Measurements from ENCODE around the gene RNASE11.

DNA sequence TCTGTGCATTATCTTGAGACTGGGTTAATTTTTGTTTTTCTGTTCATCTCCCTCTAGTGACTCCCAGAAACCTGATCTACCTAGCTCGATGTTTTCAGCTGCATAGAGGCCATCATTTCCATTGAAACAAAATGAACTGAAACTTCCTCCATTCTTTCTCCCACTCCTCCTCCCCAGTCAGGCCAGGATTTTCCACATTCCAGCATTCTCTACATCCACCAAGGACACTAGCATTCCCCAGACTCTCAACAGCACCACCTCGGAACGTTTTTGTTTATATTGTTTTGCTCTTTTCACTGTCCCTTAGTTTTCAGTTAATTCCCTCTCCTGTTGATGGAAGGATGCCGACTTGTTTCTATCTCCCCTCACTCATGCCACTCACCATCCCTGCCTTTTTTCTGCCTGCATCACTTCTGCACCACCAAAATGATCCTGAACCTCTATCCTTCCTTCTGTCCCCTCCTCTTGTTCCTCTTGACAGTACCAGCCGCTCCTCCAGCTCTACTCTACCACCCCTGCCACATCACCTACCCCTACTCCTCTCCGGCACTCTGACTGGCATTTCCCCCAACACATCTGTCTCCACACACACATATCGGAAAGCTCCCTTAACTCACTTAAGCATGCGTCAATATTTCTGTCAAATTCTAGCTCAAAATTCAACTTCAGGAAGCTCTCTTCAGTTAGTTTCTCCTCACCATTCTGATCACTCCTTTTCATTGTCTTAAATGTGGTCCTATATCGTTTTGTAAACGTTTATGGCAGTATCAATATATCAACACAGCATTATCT lies 40.5 kb upstream of the RNASE11 start:
- TF ChIP-seq, protein P1, sequence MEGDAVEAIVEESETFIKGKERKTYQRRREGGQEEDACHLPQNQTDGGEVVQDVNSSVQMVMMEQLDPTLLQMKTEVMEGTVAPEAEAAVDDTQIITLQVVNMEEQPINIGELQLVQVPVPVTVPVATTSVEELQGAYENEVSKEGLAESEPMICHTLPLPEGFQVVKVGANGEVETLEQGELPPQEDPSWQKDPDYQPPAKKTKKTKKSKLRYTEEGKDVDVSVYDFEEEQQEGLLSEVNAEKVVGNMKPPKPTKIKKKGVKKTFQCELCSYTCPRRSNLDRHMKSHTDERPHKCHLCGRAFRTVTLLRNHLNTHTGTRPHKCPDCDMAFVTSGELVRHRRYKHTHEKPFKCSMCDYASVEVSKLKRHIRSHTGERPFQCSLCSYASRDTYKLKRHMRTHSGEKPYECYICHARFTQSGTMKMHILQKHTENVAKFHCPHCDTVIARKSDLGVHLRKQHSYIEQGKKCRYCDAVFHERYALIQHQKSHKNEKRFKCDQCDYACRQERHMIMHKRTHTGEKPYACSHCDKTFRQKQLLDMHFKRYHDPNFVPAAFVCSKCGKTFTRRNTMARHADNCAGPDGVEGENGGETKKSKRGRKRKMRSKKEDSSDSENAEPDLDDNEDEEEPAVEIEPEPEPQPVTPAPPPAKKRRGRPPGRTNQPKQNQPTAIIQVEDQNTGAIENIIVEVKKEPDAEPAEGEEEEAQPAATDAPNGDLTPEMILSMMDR (IDR thresholded peaks at IDR 0.05; ENCODE audit: insufficient read depth, low read length) = no peak
- no peak for TF ChIP-seq POLR2AphosphoS5 (IDR thresholded peaks at IDR 0.05; ENCODE audit: low read depth)
- TF ChIP-seq, protein P2, sequence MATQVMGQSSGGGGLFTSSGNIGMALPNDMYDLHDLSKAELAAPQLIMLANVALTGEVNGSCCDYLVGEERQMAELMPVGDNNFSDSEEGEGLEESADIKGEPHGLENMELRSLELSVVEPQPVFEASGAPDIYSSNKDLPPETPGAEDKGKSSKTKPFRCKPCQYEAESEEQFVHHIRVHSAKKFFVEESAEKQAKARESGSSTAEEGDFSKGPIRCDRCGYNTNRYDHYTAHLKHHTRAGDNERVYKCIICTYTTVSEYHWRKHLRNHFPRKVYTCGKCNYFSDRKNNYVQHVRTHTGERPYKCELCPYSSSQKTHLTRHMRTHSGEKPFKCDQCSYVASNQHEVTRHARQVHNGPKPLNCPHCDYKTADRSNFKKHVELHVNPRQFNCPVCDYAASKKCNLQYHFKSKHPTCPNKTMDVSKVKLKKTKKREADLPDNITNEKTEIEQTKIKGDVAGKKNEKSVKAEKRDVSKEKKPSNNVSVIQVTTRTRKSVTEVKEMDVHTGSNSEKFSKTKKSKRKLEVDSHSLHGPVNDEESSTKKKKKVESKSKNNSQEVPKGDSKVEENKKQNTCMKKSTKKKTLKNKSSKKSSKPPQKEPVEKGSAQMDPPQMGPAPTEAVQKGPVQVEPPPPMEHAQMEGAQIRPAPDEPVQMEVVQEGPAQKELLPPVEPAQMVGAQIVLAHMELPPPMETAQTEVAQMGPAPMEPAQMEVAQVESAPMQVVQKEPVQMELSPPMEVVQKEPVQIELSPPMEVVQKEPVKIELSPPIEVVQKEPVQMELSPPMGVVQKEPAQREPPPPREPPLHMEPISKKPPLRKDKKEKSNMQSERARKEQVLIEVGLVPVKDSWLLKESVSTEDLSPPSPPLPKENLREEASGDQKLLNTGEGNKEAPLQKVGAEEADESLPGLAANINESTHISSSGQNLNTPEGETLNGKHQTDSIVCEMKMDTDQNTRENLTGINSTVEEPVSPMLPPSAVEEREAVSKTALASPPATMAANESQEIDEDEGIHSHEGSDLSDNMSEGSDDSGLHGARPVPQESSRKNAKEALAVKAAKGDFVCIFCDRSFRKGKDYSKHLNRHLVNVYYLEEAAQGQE (IDR thresholded peaks at IDR 0.05; ENCODE audit: insufficient replicate concordance, low read depth) = no peak

Measured in HL-60 (cell line).